SK-N-SH (cell line): Measurements from ENCODE around the gene RITA1.

ENCODE experiments used
- FOXJ3 ChIP-seq: sonication (generic); formaldehyde crosslinking; IDR thresholded peaks from 2 replicates; pipeline ENCODE4 v1.5.1; 2020; ENCODE audit warnings: mild to moderate bottlenecking, missing genetic modification reagents
- NRF1 ChIP-seq: IDR thresholded peaks from 2 replicates; pipeline ENCODE4 v1.6.1; 2012; ENCODE audit warnings: low read depth, mild to moderate bottlenecking, low read length
- POLR2AphosphoS5 ChIP-seq: IDR thresholded peaks from 2 replicates; pipeline ENCODE4 v1.6.1; 2012; ENCODE audit warnings: low read depth, low read length
- RCOR1 ChIP-seq: fragments of 150-350 bp; IDR thresholded peaks from 2 replicates; pipeline ENCODE4 v1.6.1; 2017; ENCODE audit warnings: antibody characterized with exemption, low read length
- REST ChIP-seq: IDR thresholded peaks from 2 replicates; pipeline ENCODE4 v1.6.1; 2012; ENCODE audit warnings: mild to moderate bottlenecking, low read depth, low read length, moderate library complexity
- SMC3 ChIP-seq: IDR thresholded peaks from 2 replicates; pipeline ENCODE4 v1.6.1; 2012; ENCODE audit warnings: low read depth, low read length, improper control_type of control experiment
- TAF1 ChIP-seq: IDR thresholded peaks from 2 replicates; pipeline ENCODE4 v1.6.1; 2012; ENCODE audit warnings: low read depth, mild to moderate bottlenecking, low read length, moderate library complexity, borderline replicate concordance
- TF ChIP-seq, protein P1 (sequence below): fragments of 200-600 bp; sonication (generic); IDR thresholded peaks from 2 replicates; pipeline ENCODE4 v1.6.1; 2017; ENCODE audit warnings: antibody characterized with exemption, mild to moderate bottlenecking, moderate library complexity
- TF ChIP-seq, protein P2 (sequence below): IDR thresholded peaks from 2 replicates; pipeline ENCODE4 v1.4.0; 2012; ENCODE audit warnings: low read depth, borderline replicate concordance
- TF ChIP-seq, protein P3 (sequence below): fragments of 150-350 bp; IDR thresholded peaks from 2 replicates; pipeline ENCODE4 v1.6.1; 2017; ENCODE audit warnings: antibody characterized with exemption, low read length, low read depth, borderline replicate concordance

DNA sequence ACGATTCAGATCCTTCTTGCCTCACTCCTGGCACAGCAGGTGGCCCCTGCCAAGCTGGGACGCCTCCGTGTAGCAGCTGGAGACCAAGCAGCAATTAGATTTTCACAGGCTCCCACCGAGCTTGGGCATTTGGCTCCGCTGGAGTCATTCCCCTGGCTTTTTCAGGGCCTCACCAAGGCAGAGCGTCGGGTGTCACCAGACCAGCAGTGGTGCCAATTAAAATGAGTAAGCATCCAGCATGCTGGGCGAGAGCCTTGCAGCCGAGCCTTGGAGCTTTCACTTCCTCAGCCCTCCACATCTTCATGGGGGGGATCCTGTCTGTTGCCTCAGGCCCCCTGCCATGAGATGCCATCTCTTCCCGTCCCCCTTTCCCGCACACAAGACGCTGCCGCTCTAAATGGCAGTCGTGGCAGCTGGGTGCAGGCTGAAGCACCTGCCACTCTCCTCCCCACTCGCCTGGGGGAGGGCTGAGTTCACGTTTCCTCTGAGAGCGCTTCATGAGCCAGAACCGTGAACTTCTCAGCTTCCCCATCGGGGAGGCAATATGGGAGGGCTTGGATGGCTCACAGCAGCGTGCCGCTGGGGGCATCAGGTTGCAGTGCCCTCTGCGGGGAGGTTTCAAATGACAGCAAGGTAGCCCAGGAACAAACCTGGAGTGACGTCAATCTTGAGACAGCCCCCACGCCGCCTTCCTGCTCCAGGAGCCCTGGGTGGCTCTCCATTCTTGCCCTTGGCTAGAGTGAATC is 47.5 kb downstream of the RITA1 start:
- TF ChIP-seq, protein P1, sequence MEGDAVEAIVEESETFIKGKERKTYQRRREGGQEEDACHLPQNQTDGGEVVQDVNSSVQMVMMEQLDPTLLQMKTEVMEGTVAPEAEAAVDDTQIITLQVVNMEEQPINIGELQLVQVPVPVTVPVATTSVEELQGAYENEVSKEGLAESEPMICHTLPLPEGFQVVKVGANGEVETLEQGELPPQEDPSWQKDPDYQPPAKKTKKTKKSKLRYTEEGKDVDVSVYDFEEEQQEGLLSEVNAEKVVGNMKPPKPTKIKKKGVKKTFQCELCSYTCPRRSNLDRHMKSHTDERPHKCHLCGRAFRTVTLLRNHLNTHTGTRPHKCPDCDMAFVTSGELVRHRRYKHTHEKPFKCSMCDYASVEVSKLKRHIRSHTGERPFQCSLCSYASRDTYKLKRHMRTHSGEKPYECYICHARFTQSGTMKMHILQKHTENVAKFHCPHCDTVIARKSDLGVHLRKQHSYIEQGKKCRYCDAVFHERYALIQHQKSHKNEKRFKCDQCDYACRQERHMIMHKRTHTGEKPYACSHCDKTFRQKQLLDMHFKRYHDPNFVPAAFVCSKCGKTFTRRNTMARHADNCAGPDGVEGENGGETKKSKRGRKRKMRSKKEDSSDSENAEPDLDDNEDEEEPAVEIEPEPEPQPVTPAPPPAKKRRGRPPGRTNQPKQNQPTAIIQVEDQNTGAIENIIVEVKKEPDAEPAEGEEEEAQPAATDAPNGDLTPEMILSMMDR = no peak
- TF ChIP-seq NRF1 = no peak
- TF ChIP-seq, protein P2, sequence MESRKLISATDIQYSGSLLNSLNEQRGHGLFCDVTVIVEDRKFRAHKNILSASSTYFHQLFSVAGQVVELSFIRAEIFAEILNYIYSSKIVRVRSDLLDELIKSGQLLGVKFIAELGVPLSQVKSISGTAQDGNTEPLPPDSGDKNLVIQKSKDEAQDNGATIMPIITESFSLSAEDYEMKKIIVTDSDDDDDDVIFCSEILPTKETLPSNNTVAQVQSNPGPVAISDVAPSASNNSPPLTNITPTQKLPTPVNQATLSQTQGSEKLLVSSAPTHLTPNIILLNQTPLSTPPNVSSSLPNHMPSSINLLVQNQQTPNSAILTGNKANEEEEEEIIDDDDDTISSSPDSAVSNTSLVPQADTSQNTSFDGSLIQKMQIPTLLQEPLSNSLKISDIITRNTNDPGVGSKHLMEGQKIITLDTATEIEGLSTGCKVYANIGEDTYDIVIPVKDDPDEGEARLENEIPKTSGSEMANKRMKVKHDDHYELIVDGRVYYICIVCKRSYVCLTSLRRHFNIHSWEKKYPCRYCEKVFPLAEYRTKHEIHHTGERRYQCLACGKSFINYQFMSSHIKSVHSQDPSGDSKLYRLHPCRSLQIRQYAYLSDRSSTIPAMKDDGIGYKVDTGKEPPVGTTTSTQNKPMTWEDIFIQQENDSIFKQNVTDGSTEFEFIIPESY = no peak
- no peak for TF ChIP-seq FOXJ3 (CRISPR knock-in tag)
- no peak for TF ChIP-seq RCOR1
- TF ChIP-seq, protein P3, sequence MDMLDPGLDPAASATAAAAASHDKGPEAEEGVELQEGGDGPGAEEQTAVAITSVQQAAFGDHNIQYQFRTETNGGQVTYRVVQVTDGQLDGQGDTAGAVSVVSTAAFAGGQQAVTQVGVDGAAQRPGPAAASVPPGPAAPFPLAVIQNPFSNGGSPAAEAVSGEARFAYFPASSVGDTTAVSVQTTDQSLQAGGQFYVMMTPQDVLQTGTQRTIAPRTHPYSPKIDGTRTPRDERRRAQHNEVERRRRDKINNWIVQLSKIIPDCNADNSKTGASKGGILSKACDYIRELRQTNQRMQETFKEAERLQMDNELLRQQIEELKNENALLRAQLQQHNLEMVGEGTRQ = no peak
- no peak for TF ChIP-seq POLR2AphosphoS5
- no peak for TF ChIP-seq REST
- TF ChIP-seq TAF1 = no peak
- TF ChIP-seq SMC3 = no peak
